GM18508 (cell line): ENCODE measurements around the gene SCRN1.

ENCODE experiments used
- ATAC-seq: cut with Tn5 transposase; IDR thresholded peaks from one replicate; pipeline ENCODE4 v1.9.1; 2021; ENCODE audit warnings: moderate number of reproducible peaks; ENCODE audit not compliant: insufficient read depth, unreplicated experiment

Gene SCRN1

GRCh38 chr7:29873644-29874294 lies 115.8 kb downstream of the SCRN1 start:
- no peak for ATAC-seq

GRCh38 chr7:29871787-29872398 lies 117.7 kb downstream of the SCRN1 start:
- ATAC-seq = no peak
